Osteocyte (in vitro differentiated cells): ENCODE measurements around the gene SPPL3. TPM values are rescaled to one million over a fixed set of nuclear protein-coding genes. Genes with fewer than 3 reads are reported as not detected.

Experiments
- DNase-seq: peaks from one replicate; pipeline ENCODE4 v3.0.0; 2021; ENCODE audit warnings: mixed read lengths; ENCODE audit not compliant: unreplicated experiment; ENCODE audit errors: extremely low spot score
- H3K27ac Mint-ChIP-seq: one replicate; pipeline ENCODE4 v1.8.0; 2021; ENCODE audit warnings: mild to moderate bottlenecking, mixed read lengths; ENCODE audit not compliant: unreplicated experiment
- H3K27me3 Mint-ChIP-seq: one replicate; pipeline ENCODE4 v1.8.0; 2021; ENCODE audit warnings: mixed read lengths; ENCODE audit not compliant: unreplicated experiment
- H3K36me3 Mint-ChIP-seq: one replicate; pipeline ENCODE4 v1.8.0; 2021; ENCODE audit warnings: mixed read lengths; ENCODE audit not compliant: unreplicated experiment
- H3K4me1 Mint-ChIP-seq: one replicate; pipeline ENCODE4 v1.8.0; 2021; ENCODE audit warnings: mixed read lengths; ENCODE audit not compliant: unreplicated experiment
- H3K4me3 Mint-ChIP-seq: one replicate; pipeline ENCODE4 v1.8.0; 2021; ENCODE audit warnings: mild to moderate bottlenecking, moderate library complexity, mixed read lengths; ENCODE audit not compliant: unreplicated experiment
- H3K9me3 Mint-ChIP-seq: one replicate; pipeline ENCODE4 v1.8.0; 2021; ENCODE audit warnings: mixed read lengths; ENCODE audit not compliant: unreplicated experiment
- CTCF ChIP-seq: fragments of 200-600 bp; sonication (generic); IDR thresholded peaks from 2 replicates; pipeline ENCODE4 v1.5.0; 2021; ENCODE audit warnings: antibody characterized with exemption, mild to moderate bottlenecking, moderate library complexity
- total RNA-seq: library from RNA; stranded (reverse); gene quantifications from 2 replicates; pipeline ENCODE4 v1.2.1, GENCODE V29; 2021

SPPL3 gene
- total RNA-seq, 1 donor from 2014 or later, result 61.7 TPM

DNA sequence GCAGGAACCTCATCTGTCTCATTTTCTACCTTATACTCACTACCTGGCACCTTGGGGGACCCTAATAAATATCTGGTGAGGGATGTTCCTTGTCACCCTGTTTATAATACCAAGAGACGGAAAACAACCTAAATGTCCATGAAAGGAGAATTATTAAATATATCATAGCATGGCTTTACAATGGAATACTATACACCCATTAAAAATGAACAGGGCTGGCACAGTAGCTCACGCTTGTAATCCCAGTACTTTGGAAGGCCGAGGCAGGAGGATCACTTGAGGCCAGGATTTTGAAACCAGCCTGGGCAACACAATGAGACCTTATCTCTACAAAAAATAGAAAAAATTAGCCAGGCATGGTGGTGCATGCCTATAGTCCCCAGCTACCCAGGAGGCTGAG lies 34.3 kb upstream of the SPPL3 start:
- H3K4me3 Mint-ChIP-seq, result no peak overlapping the region
- no peaks in the 10 kb centered on the region for H3K9me3 Mint-ChIP-seq
- DNase-seq, result no peak

GRCh38 chr12:120936197-120936596 lies 32.0 kb upstream of the SPPL3 start:
- TF ChIP-seq CTCF, result no peak
- no peak for DNase-seq
- Mint-ChIP-seq H3K4me3 (no peak overlapping the region), H3K36me3 (no peaks in the 10 kb centered on the region), H3K4me1 (no peaks in the 10 kb centered on the region), H3K27ac (no peak overlapping the region), H3K27me3 (peaks cover 29% of the 10 kb centered on the region), H3K9me3 (no peaks in the 10 kb centered on the region)

More for the DNA sequence above, 34.3 kb upstream of the SPPL3 start:
- H3K27ac Mint-ChIP-seq, result no peak overlapping the region
- no peaks in the 10 kb centered on the region for H3K36me3 Mint-ChIP-seq
- no peaks in the 10 kb centered on the region for H3K4me1 Mint-ChIP-seq
- H3K27me3 Mint-ChIP-seq, result peaks cover 31% of the 10 kb centered on the region
- TF ChIP-seq CTCF, result no peak

GRCh38 chr12:120933786-120934185 lies 29.6 kb upstream of the SPPL3 start:
- H3K36me3 Mint-ChIP-seq, result no peaks in the 10 kb centered on the region
- no peaks in the 10 kb centered on the region for H3K4me1 Mint-ChIP-seq
- no peaks in the 10 kb centered on the region for H3K9me3 Mint-ChIP-seq
- no peak for DNase-seq
- TF ChIP-seq CTCF, result no peak
- no peak overlapping the region for H3K27ac Mint-ChIP-seq
- peaks cover 25% of the 10 kb centered on the region for H3K27me3 Mint-ChIP-seq
- H3K4me3 Mint-ChIP-seq, result no peak overlapping the region

DNA sequence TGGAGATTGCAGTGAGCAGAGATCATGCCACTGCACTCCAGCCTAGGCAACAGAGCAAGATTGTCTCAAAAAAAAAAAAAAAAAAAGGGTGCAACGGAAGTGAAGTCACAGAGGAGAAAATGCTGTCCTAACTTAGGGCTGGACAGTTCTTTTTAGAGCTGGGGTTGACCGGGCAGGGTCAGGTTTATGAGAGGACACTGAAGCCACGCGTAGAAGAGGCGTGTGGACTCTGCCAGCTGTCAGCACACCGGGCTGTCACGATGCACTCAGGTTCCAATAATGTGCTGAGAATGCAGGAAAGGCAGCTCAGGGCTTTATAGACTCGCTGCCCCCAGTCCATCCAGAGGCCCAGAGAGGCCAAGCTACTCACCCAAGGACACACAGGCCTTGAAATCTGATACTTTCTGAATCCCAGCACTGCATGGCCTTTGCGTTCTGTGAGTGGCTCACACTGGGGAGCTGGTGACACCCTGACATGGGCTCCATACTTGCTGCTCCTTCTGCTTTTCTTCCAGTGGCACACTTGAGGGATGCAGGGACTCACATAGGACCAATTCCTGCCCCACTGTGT lies 28.9 kb upstream of the SPPL3 start:
- no peaks in the 10 kb centered on the region for H3K36me3 Mint-ChIP-seq
- no peak for TF ChIP-seq CTCF
- no peak overlapping the region for H3K4me3 Mint-ChIP-seq
- H3K27ac Mint-ChIP-seq, result no peak overlapping the region
- H3K9me3 Mint-ChIP-seq, result no peaks in the 10 kb centered on the region
- H3K27me3 Mint-ChIP-seq, result peaks cover 25% of the 10 kb centered on the region
- no peak for DNase-seq
- H3K4me1 Mint-ChIP-seq, result no peaks in the 10 kb centered on the region

GRCh38 chr12:120932058-120932457 lies 27.9 kb upstream of the SPPL3 start:
- Mint-ChIP-seq H3K4me1 (no peaks in the 10 kb centered on the region), H3K4me3 (no peak overlapping the region), H3K36me3 (no peaks in the 10 kb centered on the region), H3K27me3 (peaks cover 17% of the 10 kb centered on the region), H3K27ac (no peak overlapping the region), H3K9me3 (no peaks in the 10 kb centered on the region)
- no peak for DNase-seq
- TF ChIP-seq CTCF, result no peak
